Skeletal muscle cell (primary cell): ENCODE data around the gene IFNA6.
"Not testable (repeated sequence)": the region's sequence is repeated elsewhere in the genome, so short reads cannot be mapped to it uniquely, and the experiment has no call there.

ENCODE experiments used
- DNase-seq: peaks from one replicate; pipeline ENCODE4 v3.0.0-alpha.2; 2010; ENCODE audit warnings: low read depth
- H3K4me3 ChIP-seq: 2 replicates; pipeline ENCODE4 v1.5.1; 2011; ENCODE audit warnings: low read depth, mild to moderate bottlenecking, control low read depth, low read length, moderate library complexity

Gene IFNA6

DNA sequence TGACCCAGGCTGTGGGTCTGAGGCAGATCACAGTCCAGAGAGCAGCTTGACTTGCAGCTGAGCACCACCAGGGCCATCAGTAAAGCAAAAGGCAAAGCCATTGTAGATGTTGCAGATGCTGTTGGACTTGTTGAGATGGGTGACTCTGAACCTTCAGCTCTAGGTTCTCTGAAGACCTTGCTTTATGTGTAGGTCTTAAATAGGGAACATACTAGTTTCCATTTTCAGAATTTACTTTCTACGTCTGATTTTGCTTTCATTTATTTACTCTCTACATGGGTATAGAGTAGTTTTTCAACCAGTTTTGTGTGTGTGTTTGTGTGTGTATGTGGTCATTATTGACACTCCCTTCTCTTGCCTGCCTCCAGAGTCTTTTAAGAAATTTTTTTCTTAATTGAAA is at the start of gene IFNA6:
IFNA6 (minus strand) TSS at position 101 of the 400 bp plus-strand sequence; CDS start at position 101, 0 bp downstream.
- no peak within 1 kb of the TSS for H3K4me3 ChIP-seq
- DNase-seq, result no peak

- no peak overlapping the region for H3K4me3 ChIP-seq
- DNase-seq, result no peak
These were observed 49.3 kb upstream of the IFNA6 start for GRCh38 chr9:21399956-21400355.

DNA sequence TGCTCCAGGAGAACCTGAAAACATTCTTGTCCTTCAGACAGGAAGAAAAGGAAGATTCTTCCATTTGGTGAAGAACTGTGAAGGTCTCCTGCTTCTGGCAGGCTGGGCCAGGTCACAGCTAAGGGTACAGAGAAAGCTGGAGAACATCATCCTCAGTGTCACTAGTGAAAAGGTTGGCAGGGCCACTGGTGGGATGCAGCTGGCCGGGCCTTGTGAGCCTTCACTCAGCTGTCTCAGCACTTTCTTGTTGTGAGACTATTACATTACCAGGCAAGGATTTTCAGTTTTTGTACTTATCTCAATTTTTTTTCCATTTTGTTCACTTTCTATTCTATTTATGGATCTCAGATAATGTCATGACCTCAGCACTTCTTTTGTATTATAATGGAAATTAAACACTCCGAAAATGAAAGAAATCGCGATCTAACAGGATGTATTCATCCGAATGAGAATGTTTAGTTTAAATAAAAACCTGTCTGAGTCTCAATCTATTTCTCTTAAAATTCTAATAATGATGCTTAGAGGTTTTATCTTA is 48.3 kb upstream of the IFNA6 start:
- no peak overlapping the region for H3K4me3 ChIP-seq
- no peak for DNase-seq

GRCh38 chr9:21395778-21396717 is 45.4 kb upstream of the IFNA6 start:
- peak overlapping the region; percentile 54 for H3K4me3 ChIP-seq
- no peak for DNase-seq

- no peak for DNase-seq
These were observed 41.6 kb upstream of the IFNA6 start for GRCh38 chr9:21392270-21392669.

DNA sequence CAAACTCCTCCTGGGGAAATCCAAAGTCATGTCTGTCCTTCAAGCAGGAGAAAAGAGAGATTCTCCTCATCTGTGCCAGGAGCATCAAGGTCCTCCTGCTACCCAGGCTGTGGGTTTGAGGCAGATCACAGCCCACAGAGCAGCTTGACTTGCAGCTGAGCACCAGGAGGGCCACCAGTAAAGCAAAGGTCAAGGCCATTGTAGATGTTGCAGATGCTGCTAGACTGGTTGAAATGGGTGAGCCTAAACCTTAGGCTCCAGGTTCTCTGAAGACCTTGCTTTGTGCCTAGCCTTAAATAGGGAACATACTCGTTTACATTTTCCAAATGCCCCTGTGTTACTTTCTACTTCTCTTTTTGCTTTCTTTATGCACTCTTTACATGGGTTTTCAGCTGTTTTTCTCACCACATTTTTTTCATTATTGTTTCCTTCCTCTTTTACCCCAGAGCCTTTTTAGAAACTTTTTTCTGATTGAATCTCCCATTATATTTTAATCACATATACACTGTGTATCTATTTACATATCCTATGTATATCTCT is 34.5 kb upstream of the IFNA6 start, which contains the start of gene IFNA2:
IFNA2 (minus strand) TSS at position 268 of the 540 bp plus-strand sequence; CDS start at position 199, 69 bp downstream.
- H3K4me3 ChIP-seq, result no peak within 1 kb of the TSS
- DNase-seq, result no peak

More at GRCh38 chr9:21392270-21392669, 41.6 kb upstream of the IFNA6 start:
- H3K4me3 ChIP-seq, result no peak overlapping the region

GRCh38 chr9:21383627-21384026 is 32.9 kb upstream of the IFNA6 start:
- no peak overlapping the region for H3K4me3 ChIP-seq
- DNase-seq, result no peak

- no peak for DNase-seq
- no peak overlapping the region for H3K4me3 ChIP-seq
These were observed 31.0 kb upstream of the IFNA6 start for GRCh38 chr9:21381448-21382339.

DNA sequence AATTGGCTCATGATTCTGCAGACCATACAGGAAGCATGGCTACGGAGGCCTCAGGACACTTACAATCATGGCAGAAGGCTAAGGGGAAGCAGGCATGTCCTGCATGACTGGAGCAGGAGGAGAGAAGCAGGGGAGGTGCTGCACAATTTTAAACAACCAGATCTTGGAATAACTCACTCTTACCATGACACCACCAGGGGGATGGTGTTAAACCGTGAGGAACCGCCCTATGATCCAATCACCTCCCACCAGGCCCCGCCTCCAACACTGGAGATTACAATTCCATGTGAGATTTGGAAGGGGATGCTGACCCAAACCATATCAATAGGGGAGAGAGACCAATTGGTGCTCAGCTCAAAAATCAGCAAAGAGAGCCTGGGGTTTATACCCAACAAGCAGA is 20.8 kb upstream of the IFNA6 start:
- not testable (repeated sequence) for H3K4me3 ChIP-seq, DNase-seq

GRCh38 chr9:21367957-21368356 is 17.3 kb upstream of the IFNA6 start, which contains the start of gene IFNA13:
Gene IFNA13, minus strand, starts transcription at chr9:21368057. Its CDS starts 47 bp downstream, at chr9:21368010.
- no peak for DNase-seq
- no peak within 1 kb of the TSS for H3K4me3 ChIP-seq

GRCh38 chr9:21367169-21367568 is 16.5 kb upstream of the IFNA6 start:
- DNase-seq, H3K4me3 ChIP-seq: not testable (repeated sequence)

GRCh38 chr9:21362287-21362686 is 11.6 kb upstream of the IFNA6 start:
- no peak for DNase-seq

GRCh38 chr9:21357479-21358460 is 7.1 kb upstream of the IFNA6 start:
- H3K4me3 ChIP-seq, result no peak overlapping the region
- DNase-seq, result no peak

More at GRCh38 chr9:21362287-21362686, 11.6 kb upstream of the IFNA6 start:
- no peak overlapping the region for H3K4me3 ChIP-seq

DNA sequence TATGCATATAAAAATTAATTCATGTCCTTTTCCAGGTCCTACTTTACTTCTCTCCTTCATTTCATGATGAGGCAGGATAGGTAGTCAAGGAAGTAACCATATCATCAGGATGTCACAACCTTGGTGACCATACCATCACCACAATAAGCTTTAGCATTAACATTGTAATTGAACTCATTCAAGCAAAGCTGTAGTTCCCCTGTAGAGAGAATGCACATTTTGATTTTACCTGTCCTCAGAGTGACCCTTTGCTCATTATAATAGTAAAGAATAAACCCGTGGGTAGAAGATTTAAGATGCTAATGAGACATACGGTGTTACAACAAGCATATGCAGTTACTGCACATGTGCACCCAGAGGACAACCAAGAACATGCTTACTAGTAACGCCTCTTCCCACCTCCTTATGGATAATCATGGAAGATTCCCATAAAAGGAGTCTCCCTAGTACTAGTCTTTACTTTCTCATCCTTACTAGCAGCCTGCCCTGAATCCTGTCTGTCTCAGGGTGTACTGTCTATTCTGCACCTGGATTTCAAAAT is 2.2 kb downstream of the IFNA6 start:
- H3K4me3 ChIP-seq, result no peak overlapping the region
- no peak for DNase-seq

GRCh38 chr9:21340735-21341134 is 10.0 kb downstream of the IFNA6 start:
- no peak for DNase-seq
- H3K4me3 ChIP-seq, result no peak overlapping the region

DNA sequence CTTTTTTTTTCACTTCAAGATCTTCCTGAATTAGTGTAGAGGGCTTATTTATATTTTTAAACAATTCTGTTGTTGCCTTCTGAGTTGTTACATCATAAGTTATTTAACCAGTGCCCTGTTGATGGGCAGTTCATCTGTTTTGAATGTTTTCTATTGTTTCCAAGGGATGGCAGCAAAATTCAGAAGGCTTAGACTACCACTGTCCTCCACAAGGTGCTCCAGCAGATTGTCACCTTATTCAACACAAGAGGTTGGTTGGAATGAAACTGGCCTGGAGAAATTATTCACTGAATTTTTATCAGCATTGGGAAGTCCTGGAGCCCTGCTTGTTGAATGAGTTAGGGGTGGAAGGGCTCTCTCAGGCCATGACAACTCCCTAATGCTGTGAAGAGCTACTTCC is 14.2 kb downstream of the IFNA6 start:
- DNase-seq, result no peak
- no peak overlapping the region for H3K4me3 ChIP-seq

DNA sequence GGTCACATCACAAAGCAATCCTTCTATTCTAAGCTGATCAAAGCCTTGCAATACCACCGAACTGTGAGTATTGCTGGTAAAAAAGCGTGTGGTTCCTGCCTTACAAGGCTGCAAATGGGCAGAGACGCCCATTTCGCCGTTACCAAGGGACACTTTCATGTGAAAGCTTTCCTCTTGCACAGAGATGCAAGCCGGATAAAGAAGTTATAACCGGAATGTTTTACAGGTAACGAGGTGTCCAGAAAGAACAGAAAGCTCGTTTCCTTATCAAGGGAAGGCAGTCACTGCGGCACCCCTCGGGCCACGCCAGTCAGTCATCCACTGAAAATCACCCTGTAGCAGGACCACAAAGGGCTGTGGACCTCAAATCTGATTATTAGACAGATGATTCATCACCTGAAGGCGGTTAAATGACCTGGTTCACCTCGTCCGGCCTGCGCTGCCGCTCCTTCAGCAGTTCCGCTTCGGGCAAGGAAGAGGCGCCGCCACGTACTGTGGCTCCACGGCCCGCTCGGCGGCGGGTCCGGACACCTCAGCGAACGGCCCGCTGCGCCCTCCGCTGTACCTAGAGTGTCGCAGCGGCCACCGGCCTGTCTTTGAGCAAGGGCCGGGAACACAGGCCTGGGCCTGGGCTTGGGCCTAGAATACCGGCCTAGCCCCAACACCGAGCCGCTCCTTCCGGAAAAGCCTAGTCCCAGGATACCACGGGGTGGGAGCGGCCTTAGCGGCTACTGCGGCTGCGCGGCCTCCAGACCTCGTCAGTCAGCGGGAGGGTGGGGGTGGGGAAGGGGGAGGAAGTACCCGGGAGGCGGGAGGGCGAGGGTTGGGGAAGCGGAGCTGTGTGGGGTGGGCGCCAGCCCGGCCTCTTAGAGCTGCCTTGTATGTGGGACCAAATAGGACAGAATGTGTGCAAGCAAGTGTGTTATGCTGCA is 15.7 kb downstream of the IFNA6 start, which contains the start of gene KLHL9:
KLHL9 (minus strand) TSS at position 704 of the 932 bp plus-strand sequence; CDS start at position 159, 545 bp downstream.
- H3K4me3 ChIP-seq, result peak within 1 kb of the TSS; percentile 97
- peak; percentile 69 for DNase-seq
